MM.1S (cell line): ENCODE measurements around the gene MIPOL1.

Experiments used
- EZH2 ChIP-seq: fragments of 300-600 bp; sonication (generic); optimal IDR thresholded peaks from 2 replicates; pipeline ENCODE3; 2017; ENCODE audit warnings: low read depth, mild to moderate bottlenecking, antibody characterized with exemption, low read length, mixed read lengths
- TF ChIP-seq, protein P1 (sequence below): fragments of 300-600 bp; sonication (generic); IDR thresholded peaks from 2 replicates; pipeline ENCODE4 v1.5.1; 2016; ENCODE audit warnings: antibody characterized with exemption, low read length, mixed read lengths

DNA sequence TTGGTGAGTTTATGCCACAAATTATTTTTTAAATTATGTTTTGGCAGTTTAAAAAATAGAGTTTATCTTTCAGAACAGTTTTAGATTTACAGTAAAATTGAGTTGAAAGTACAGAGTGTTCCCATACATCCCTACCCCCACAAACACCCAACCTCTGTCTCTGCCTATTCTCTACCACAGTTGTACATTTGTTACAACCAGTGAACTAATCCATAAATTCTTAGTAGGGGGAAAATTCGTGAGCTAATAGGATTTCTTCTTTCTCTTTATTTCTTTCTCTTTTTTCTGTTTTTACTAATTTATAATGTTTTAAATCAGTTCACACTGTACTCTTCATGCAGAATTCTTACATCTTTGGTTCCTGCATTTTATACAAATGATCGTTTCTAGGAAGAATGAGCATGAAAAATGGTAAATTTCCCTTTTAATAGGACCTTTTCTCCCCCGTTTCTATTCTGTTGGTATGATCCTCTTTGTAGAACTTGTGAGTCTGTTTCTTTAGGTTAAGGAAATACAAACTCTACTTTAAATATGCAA lies 56.7 kb downstream of the MIPOL1 start:
- TF ChIP-seq, protein P1, sequence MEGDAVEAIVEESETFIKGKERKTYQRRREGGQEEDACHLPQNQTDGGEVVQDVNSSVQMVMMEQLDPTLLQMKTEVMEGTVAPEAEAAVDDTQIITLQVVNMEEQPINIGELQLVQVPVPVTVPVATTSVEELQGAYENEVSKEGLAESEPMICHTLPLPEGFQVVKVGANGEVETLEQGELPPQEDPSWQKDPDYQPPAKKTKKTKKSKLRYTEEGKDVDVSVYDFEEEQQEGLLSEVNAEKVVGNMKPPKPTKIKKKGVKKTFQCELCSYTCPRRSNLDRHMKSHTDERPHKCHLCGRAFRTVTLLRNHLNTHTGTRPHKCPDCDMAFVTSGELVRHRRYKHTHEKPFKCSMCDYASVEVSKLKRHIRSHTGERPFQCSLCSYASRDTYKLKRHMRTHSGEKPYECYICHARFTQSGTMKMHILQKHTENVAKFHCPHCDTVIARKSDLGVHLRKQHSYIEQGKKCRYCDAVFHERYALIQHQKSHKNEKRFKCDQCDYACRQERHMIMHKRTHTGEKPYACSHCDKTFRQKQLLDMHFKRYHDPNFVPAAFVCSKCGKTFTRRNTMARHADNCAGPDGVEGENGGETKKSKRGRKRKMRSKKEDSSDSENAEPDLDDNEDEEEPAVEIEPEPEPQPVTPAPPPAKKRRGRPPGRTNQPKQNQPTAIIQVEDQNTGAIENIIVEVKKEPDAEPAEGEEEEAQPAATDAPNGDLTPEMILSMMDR: no peak
- no peak for TF ChIP-seq EZH2
